Transverse colon (tissue), 4 donors: ENCODE data around the gene AOAH.

ENCODE experiments used
- POLR2A ChIP-seq: fragments of 450-650 bp; IDR thresholded peaks from one replicate; pipeline ENCODE4 v1.6.1; 2016; ENCODE audit warnings: antibody characterized with exemption, mild to moderate bottlenecking, moderate library complexity
- POLR2AphosphoS5 ChIP-seq, 3 donors: sonication (generic); formaldehyde crosslinking; IDR thresholded peaks; one replicate each; pipeline ENCODE4 v1.6.1; 2016; ENCODE audit warnings: antibody characterized with exemption in 3 of 3
- TF ChIP-seq, protein P1 (sequence below), 5 experiments: fragments of 200-600 bp in 3 of 5; fragments of 450-650 bp in 2 of 5; sonication (generic) in 3 of 5; IDR thresholded peaks; 1 replicate in 2 of 5; 2 replicates in 3 of 5; pipeline ENCODE4 v1.5.1; 2016 to 2017; ENCODE audit warnings: antibody characterized with exemption in 5 of 5, inconsistent platforms in 3 of 5, mild to moderate bottlenecking in 2 of 5, moderate library complexity in 1 of 5

DNA sequence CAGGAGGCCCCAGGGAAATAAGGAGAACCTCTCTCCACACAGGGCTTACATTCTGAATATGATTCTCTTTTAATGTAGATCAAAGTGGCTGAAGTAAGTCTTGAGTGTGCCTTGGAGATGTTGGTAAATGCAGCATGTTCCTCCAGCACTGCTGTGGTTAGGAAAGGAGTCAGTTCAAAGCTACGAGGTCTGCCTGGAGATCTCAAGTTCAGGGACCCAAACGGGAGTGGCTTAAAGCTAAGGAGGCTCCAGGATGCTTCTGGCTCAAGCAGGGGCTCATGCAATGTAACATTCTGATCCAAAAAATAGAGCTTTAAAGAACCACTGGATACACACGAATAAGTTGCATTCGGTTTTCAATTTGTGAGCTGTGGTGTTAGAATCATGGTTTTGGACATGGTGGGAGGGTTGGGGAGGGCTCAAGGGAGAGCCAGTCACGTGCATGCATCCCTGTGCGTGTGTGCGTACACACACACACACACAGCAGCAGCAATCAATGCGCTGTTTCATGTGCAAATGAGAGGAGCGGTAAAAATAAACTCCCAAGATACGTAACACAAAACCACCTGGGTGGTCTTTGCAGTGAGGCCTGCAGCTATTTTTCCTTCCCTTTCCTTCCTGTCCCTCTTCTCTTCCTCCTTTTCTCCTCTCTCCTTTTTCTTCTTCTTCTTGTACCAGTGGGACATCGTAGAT, 70.5 kb downstream of the AOAH start:
- TF ChIP-seq POLR2A, result no peak
- no peak for TF ChIP-seq POLR2AphosphoS5 (IDR thresholded peaks at IDR 0.05)
- TF ChIP-seq, protein P1, sequence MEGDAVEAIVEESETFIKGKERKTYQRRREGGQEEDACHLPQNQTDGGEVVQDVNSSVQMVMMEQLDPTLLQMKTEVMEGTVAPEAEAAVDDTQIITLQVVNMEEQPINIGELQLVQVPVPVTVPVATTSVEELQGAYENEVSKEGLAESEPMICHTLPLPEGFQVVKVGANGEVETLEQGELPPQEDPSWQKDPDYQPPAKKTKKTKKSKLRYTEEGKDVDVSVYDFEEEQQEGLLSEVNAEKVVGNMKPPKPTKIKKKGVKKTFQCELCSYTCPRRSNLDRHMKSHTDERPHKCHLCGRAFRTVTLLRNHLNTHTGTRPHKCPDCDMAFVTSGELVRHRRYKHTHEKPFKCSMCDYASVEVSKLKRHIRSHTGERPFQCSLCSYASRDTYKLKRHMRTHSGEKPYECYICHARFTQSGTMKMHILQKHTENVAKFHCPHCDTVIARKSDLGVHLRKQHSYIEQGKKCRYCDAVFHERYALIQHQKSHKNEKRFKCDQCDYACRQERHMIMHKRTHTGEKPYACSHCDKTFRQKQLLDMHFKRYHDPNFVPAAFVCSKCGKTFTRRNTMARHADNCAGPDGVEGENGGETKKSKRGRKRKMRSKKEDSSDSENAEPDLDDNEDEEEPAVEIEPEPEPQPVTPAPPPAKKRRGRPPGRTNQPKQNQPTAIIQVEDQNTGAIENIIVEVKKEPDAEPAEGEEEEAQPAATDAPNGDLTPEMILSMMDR (IDR thresholded peaks at IDR 0.05), result no peak
